Neural cell (in vitro differentiated cells): ENCODE data around the gene TMEM240. TPM values are rescaled to one million over a fixed set of nuclear protein-coding genes. Genes with fewer than 3 reads are reported as not detected.

Experiments used
- H2AFZ ChIP-seq: fragments of 200-600, 300-800 bp; sonication (generic), shearing (Covaris generic); 2 replicates; pipeline ENCODE4 v1.6.0; 2014; ENCODE audit warnings: low read depth, mild to moderate bottlenecking, antibody characterized with exemption, low read length, moderate library complexity
- H3F3A ChIP-seq: fragments of 200-600 bp; shearing (Covaris generic); 2 replicates; pipeline ENCODE4 v1.6.1; 2016; ENCODE audit warnings: mild to moderate bottlenecking, moderate library complexity, mixed read lengths, antibody characterized with exemption, low read length; ENCODE audit not compliant: insufficient read depth, poor library complexity, severe bottlenecking
- H3K27ac ChIP-seq: fragments of 200-600, 300-800 bp; sonication (generic), shearing (Covaris generic); 2 replicates; pipeline ENCODE4 v1.5.1; 2014; ENCODE audit warnings: mild to moderate bottlenecking, low read length, moderate library complexity
- H3K27me3 ChIP-seq: fragments of 300-800, 200-600 bp; sonication (generic), shearing (Covaris generic); 2 replicates; pipeline ENCODE4 v1.6.0; 2014; ENCODE audit warnings: mild to moderate bottlenecking, low read depth, low read length, moderate library complexity; ENCODE audit not compliant: insufficient read depth
- H3K36me3 ChIP-seq: fragments of 300-800, 200-600 bp; sonication (generic), shearing (Covaris generic); 2 replicates; pipeline ENCODE4 v1.5.1; 2014; ENCODE audit warnings: mild to moderate bottlenecking, antibody characterized with exemption, low read length, moderate library complexity; ENCODE audit not compliant: insufficient read depth
- H3K4me2 ChIP-seq: fragments of 300-800, 200-600 bp; sonication (generic), shearing (Covaris generic); 2 replicates; pipeline ENCODE4 v1.6.0; 2014; ENCODE audit warnings: mild to moderate bottlenecking, low read length
- H3K4me3 ChIP-seq: fragments of 300-800, 200-600 bp; sonication (generic), shearing (Covaris generic); 2 replicates; pipeline ENCODE4 v1.5.1; 2014; ENCODE audit warnings: mild to moderate bottlenecking, low read length, moderate library complexity
- H3K79me2 ChIP-seq: fragments of 200-600 bp; shearing (Covaris generic); replicated peaks from 2 replicates; pipeline ENCODE4 v1.6.0; 2014; ENCODE audit warnings: mild to moderate bottlenecking, low read length, moderate library complexity; ENCODE audit not compliant: insufficient read depth
- H3K9ac ChIP-seq: fragments of 300-800, 200-600 bp; sonication (generic), shearing (Covaris generic); 2 replicates; pipeline ENCODE4 v1.6.1; 2016; ENCODE audit warnings: mild to moderate bottlenecking, low read length, mixed read lengths
- H3K9me2 ChIP-seq: fragments of 200-600 bp; shearing (Covaris generic); 2 replicates; pipeline ENCODE4 v1.6.1; 2016; ENCODE audit warnings: mild to moderate bottlenecking, low read length, mixed read lengths; ENCODE audit not compliant: insufficient read depth
- H3K9me3 ChIP-seq: fragments of 200-600, 300-800 bp; sonication (generic), shearing (Covaris generic); 2 replicates; pipeline ENCODE4 v1.6.1; 2016; ENCODE audit warnings: mild to moderate bottlenecking, mixed run types, low read length, moderate library complexity, mixed read lengths
- H4K20me1 ChIP-seq: fragments of 200-600 bp; shearing (Covaris generic); 2 replicates; pipeline ENCODE4 v1.6.1; 2016; ENCODE audit warnings: mild to moderate bottlenecking, mixed run types; ENCODE audit not compliant: insufficient read depth
- CTCF ChIP-seq: fragments of 450-650 bp; IDR thresholded peaks from 2 replicates; pipeline ENCODE4 v1.5.1; 2014; ENCODE audit warnings: antibody characterized with exemption, mild to moderate bottlenecking, moderate library complexity; ENCODE audit not compliant: poor library complexity, severe bottlenecking
- EP300 ChIP-seq: fragments of 450-650 bp; conservative IDR thresholded peaks from 2 replicates; pipeline ENCODE4 v1.6.1; 2014; ENCODE audit warnings: antibody characterized with exemption, mild to moderate bottlenecking, moderate library complexity; ENCODE audit not compliant: poor library complexity, severe bottlenecking
- EZH2 ChIP-seq: fragments of 200-600, 300-800 bp; shearing (Covaris generic), sonication (generic); IDR thresholded peaks from 2 replicates; pipeline ENCODE4 v1.6.1; 2014; ENCODE audit warnings: antibody characterized with exemption, low read length, borderline replicate concordance, mild to moderate bottlenecking; ENCODE audit not compliant: insufficient read depth, poor library complexity, severe bottlenecking
- MXI1 ChIP-seq: fragments of 450-650 bp; conservative IDR thresholded peaks from 2 replicates; pipeline ENCODE4 v1.6.1; 2014; ENCODE audit warnings: antibody characterized with exemption, mild to moderate bottlenecking; ENCODE audit not compliant: poor library complexity, severe bottlenecking
- POLR2AphosphoS5 ChIP-seq: IDR thresholded peaks from 2 replicates; pipeline ENCODE4 v1.6.1; 2012
- RAD21 ChIP-seq: fragments of 450-650 bp; conservative IDR thresholded peaks from 2 replicates; pipeline ENCODE4 v1.6.1; 2014; ENCODE audit warnings: antibody characterized with exemption, mild to moderate bottlenecking, moderate library complexity
- REST ChIP-seq: IDR thresholded peaks from 2 replicates; pipeline ENCODE4 v1.6.1; 2012; ENCODE audit warnings: borderline replicate concordance
- SMC3 ChIP-seq: fragments of 450-650 bp; conservative IDR thresholded peaks from 2 replicates; pipeline ENCODE4 v1.6.1; 2014; ENCODE audit warnings: antibody characterized with exemption, mild to moderate bottlenecking, moderate library complexity; ENCODE audit not compliant: poor library complexity
- TAF1 ChIP-seq: IDR thresholded peaks from 2 replicates; pipeline ENCODE4 v1.6.1; 2012; ENCODE audit warnings: low read depth
- polyA plus RNA-seq: library from polyadenylated mRNA; depleted of rRNA; stranded (reverse); fragments of >200 nt; gene quantifications from 2 replicates; pipeline ENCODE4 v1.2.3, GENCODE V29; 2014

The TMEM240 gene
- polyA plus RNA-seq, 1 donor from 2014 or later: 46.7 TPM

- Histone ChIP-seq H3K36me3 (no peaks in the 10 kb centered on the region), H3F3A (no peaks in the 10 kb centered on the region), H4K20me1 (no peaks in the 10 kb centered on the region), H2AFZ (no peak overlapping the region), H3K27me3 (no peaks in the 10 kb centered on the region), H3K9me2 (no peaks in the 10 kb centered on the region), H3K27ac (no peak overlapping the region), H3K9me3 (no peaks in the 10 kb centered on the region), H3K4me3 (no peak overlapping the region), H3K9ac (no peak overlapping the region), H3K4me2 (no peak overlapping the region), H3K79me2 (no peaks in the 10 kb centered on the region)
- no peak for TF ChIP-seq SMC3
These were observed 11.3 kb upstream of the TMEM240 start for GRCh38 chr1:1551524-1552262.

GRCh38 chr1:1550591-1551432 lies 10.4 kb upstream of the TMEM240 start:
- Histone ChIP-seq H3K9ac (no peak overlapping the region), H3K9me3 (no peaks in the 10 kb centered on the region), H3F3A (no peaks in the 10 kb centered on the region), H3K36me3 (no peaks in the 10 kb centered on the region), H3K9me2 (no peaks in the 10 kb centered on the region), H4K20me1 (no peaks in the 10 kb centered on the region), H2AFZ (no peak overlapping the region), H3K4me3 (no peak overlapping the region), H3K79me2 (no peaks in the 10 kb centered on the region), H3K4me2 (no peak overlapping the region), H3K27me3 (no peaks in the 10 kb centered on the region), H3K27ac (no peak overlapping the region)
- TF ChIP-seq CTCF (peak; percentile 54), TAF1 (no peak), RAD21 (no peak), EZH2 (no peak), EP300 (no peak)

- Histone ChIP-seq H3K4me2 (no peak overlapping the region), H4K20me1 (no peaks in the 10 kb centered on the region), H3K79me2 (no peaks in the 10 kb centered on the region), H3K9ac (no peak overlapping the region), H3K9me2 (no peaks in the 10 kb centered on the region), H3F3A (no peaks in the 10 kb centered on the region), H3K4me3 (no peak overlapping the region), H3K36me3 (no peaks in the 10 kb centered on the region), H3K9me3 (no peaks in the 10 kb centered on the region), H3K27ac (no peak overlapping the region), H3K27me3 (no peaks in the 10 kb centered on the region), H2AFZ (no peak overlapping the region)
- TF ChIP-seq TAF1: no peak
- TF ChIP-seq SMC3: no peak
- TF ChIP-seq MXI1: no peak
- no peak for TF ChIP-seq REST
- no peak for TF ChIP-seq CTCF
- TF ChIP-seq EP300: no peak
- TF ChIP-seq POLR2AphosphoS5: no peak
- TF ChIP-seq EZH2: no peak
- TF ChIP-seq RAD21: no peak
These were observed 9.7 kb upstream of the TMEM240 start for GRCh38 chr1:1550087-1550486.
